ENCODE data around the gene CHTF18.

DNA sequence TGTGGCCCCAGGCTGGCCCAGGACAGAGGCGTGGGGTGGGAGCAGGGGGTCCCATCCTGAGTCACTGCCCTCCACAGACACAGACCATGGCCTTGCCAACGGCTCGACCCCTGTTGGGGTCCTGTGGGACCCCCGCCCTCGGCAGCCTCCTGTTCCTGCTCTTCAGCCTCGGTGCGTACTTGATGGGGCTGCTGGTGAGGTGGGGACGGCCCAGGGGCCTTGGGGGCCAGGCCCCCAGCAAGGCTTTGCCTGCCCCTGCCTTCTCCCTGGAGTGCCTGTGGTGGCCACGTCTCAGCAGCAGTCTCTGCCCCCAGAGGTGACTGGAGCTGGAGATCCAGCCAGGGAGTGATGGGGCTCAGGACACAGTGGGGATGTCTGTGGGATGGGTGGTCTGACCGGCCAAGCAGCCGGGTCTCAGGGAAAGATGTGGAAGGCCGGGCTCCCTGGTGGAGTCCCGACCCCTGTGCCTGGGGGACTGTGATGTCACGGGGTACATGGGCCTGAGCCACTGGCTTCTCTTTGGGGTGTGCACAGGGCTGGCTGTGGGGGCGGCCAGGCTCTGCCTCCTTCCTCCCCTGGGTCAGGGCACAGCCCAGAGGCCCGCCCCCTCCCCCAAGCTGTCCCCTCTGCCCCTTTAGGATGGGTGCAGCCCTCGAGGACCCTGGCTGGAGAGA lies 25.7 kb upstream of the CHTF18 start:
- TF ChIP-seq, protein P1, sequence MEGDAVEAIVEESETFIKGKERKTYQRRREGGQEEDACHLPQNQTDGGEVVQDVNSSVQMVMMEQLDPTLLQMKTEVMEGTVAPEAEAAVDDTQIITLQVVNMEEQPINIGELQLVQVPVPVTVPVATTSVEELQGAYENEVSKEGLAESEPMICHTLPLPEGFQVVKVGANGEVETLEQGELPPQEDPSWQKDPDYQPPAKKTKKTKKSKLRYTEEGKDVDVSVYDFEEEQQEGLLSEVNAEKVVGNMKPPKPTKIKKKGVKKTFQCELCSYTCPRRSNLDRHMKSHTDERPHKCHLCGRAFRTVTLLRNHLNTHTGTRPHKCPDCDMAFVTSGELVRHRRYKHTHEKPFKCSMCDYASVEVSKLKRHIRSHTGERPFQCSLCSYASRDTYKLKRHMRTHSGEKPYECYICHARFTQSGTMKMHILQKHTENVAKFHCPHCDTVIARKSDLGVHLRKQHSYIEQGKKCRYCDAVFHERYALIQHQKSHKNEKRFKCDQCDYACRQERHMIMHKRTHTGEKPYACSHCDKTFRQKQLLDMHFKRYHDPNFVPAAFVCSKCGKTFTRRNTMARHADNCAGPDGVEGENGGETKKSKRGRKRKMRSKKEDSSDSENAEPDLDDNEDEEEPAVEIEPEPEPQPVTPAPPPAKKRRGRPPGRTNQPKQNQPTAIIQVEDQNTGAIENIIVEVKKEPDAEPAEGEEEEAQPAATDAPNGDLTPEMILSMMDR (IDR thresholded peaks at IDR 0.05) = no peak
- no peak for TF ChIP-seq POLR2A (IDR thresholded peaks at IDR 0.05)

All from esophagus squamous epithelium (tissue), 4 donors.